Body of pancreas (tissue), 4 donors: ENCODE measurements around the gene CEP55.

Experiments
- CTCF ChIP-seq, 7 experiments: fragments of 450-650 bp in 4 of 7; fragments of 200-600 bp in 3 of 7; sonication (generic) in 3 of 7; IDR thresholded peaks; one replicate each; pipeline ENCODE4 v1.5.1; 2016 to 2019; ENCODE audit warnings: antibody characterized with exemption in 7 of 7
- POLR2A ChIP-seq, 3 donors: fragments of 450-650 bp; IDR thresholded peaks; one replicate each; pipeline ENCODE4 v1.6.1; 2016; ENCODE audit warnings: antibody characterized with exemption in 3 of 3, mild to moderate bottlenecking in 2 of 3

- TF ChIP-seq CTCF (IDR thresholded peaks at IDR 0.05): peak in 6 of 7 experiments; percentile 50 to 91 (median 82)
- peak; percentile 18 to 66 (median 64) for TF ChIP-seq POLR2A (IDR thresholded peaks at IDR 0.05)
Measured at GRCh38 chr10:93482145-93482834, 14.1 kb upstream of the CEP55 start, which contains the start of gene MYOF.
